Natural killer cell (primary cell): ENCODE results near the gene INPP5A. TPM values are rescaled to one million over a fixed set of nuclear protein-coding genes. Genes with fewer than 3 reads are reported as not detected.

ENCODE experiments used
- ATAC-seq, 3 donors: fragments of 150-1000 bp in 2 of 3; fragments of 200-7000 bp in 1 of 3; cut with Tn5 transposase; 1 replicate in 1 of 3; 2 replicates in 2 of 3; pipeline ENCODE4 v1.10.0; 2021; ENCODE audit warnings: mild to moderate bottlenecking in 2 of 3, moderate library complexity in 2 of 3
- DNase-seq, 2 donors: peaks; one replicate each; pipeline versions ENCODE4 v3.0.0 to v3.0.0-alpha.2; 2013 to 2021; ENCODE audit warnings: mixed read lengths in 1 of 2
- H3K27ac ChIP-seq: one replicate; pipeline ENCODE4 v1.5.1; 2013; ENCODE audit warnings: mild to moderate bottlenecking, low read length
- H3K27me3 ChIP-seq: one replicate; pipeline ENCODE4 v1.6.1; 2013; ENCODE audit warnings: low read length; ENCODE audit not compliant: control insufficient read depth, insufficient read depth
- H3K36me3 ChIP-seq: one replicate; pipeline ENCODE4 v1.6.1; 2013; ENCODE audit warnings: low read length; ENCODE audit not compliant: control insufficient read depth, insufficient read depth
- H3K4me1 ChIP-seq: one replicate; pipeline ENCODE4 v1.6.1; 2013; ENCODE audit warnings: low read length; ENCODE audit not compliant: control insufficient read depth, insufficient read depth
- H3K4me3 ChIP-seq: one replicate; pipeline ENCODE4 v1.5.1; 2013; ENCODE audit warnings: low read length
- H3K9me3 ChIP-seq: one replicate; pipeline ENCODE4 v1.6.1; 2013; ENCODE audit warnings: low read length; ENCODE audit not compliant: control insufficient read depth, insufficient read depth
- H3K27ac Mint-ChIP-seq, 2 donors: one replicate each; pipeline ENCODE4 v1.8.0; 2022; ENCODE audit warnings: mild to moderate bottlenecking in 2 of 2, mixed read lengths in 2 of 2, moderate library complexity in 1 of 2
- H3K27me3 Mint-ChIP-seq, 2 donors: one replicate each; pipeline ENCODE4 v1.8.0; 2022; ENCODE audit warnings: low read depth in 2 of 2, mixed read lengths in 2 of 2
- H3K36me3 Mint-ChIP-seq: one replicate; pipeline ENCODE4 v1.8.0; 2022; ENCODE audit warnings: mixed read lengths
- H3K4me1 Mint-ChIP-seq, 2 donors: one replicate each; pipeline ENCODE4 v1.8.0; 2022; ENCODE audit warnings: mixed read lengths in 2 of 2
- H3K4me3 Mint-ChIP-seq: one replicate; pipeline ENCODE4 v1.8.0; 2022; ENCODE audit warnings: mild to moderate bottlenecking, moderate library complexity, mixed read lengths
- H3K9me3 Mint-ChIP-seq, 2 donors: one replicate each; pipeline ENCODE4 v1.8.0; 2022; ENCODE audit warnings: mixed read lengths in 2 of 2
- WGBS: methylation state at CpG from one replicate; pipeline ENCODE4 v1.1.7; 2013; ENCODE audit warnings: missing lambda C conversion rate; ENCODE audit not compliant: insufficient coverage; 5-methylcytosine and 5-hydroxymethylcytosine counted together
- intact Hi-C: fragments of 100-400 bp; cut with micrococcal nuclease; formaldehyde crosslinking; loops from one replicate; pipeline ENCODE4 v1.14.2; 2022
- total RNA-seq, 4 donors: library from RNA; stranded (reverse); fragments of 120-200 nt in 1 of 4; gene quantifications; one replicate each; pipeline versions ENCODE4 v1.2.3 to v1.2.4, GENCODE V29; 2013 to 2022
- TF ChIP-seq, protein P1 (sequence below): fragments of 200-600 bp; IDR thresholded peaks from one replicate; pipeline ENCODE4 v1.8.0; 2022; ENCODE audit warnings: antibody characterized with exemption

The INPP5A gene
- total RNA-seq, 3 donors from 2014 or later (not counting 1 experiment from before 2014, with no cell fraction given) = 12.6 to 38.6 (median 18.6) TPM

DNA sequence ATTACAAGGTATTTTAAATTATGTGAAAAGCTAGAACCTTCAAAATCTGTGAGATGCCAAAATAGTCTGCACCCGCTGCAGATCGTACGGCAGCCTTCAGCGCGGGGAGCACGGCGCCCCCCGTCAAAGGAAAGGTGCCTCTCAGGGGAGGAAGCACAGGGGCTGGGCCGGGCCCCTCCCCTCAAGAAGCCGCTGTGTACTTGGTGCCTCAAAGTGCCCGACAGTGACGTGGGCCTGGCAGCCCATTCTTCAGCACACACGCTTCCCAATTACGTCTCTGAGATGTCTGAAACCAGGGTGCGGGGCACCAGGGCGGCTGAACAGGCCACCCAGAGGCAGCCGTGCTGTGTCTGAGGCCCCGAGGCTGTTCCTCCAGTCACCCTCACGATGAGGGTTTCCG lies 116.1 kb downstream of the INPP5A start:
- no peaks in the 10 kb centered on the region for H3K36me3 Mint-ChIP-seq
- H3K27ac Mint-ChIP-seq = no peak overlapping the region
- TF ChIP-seq, protein P1, sequence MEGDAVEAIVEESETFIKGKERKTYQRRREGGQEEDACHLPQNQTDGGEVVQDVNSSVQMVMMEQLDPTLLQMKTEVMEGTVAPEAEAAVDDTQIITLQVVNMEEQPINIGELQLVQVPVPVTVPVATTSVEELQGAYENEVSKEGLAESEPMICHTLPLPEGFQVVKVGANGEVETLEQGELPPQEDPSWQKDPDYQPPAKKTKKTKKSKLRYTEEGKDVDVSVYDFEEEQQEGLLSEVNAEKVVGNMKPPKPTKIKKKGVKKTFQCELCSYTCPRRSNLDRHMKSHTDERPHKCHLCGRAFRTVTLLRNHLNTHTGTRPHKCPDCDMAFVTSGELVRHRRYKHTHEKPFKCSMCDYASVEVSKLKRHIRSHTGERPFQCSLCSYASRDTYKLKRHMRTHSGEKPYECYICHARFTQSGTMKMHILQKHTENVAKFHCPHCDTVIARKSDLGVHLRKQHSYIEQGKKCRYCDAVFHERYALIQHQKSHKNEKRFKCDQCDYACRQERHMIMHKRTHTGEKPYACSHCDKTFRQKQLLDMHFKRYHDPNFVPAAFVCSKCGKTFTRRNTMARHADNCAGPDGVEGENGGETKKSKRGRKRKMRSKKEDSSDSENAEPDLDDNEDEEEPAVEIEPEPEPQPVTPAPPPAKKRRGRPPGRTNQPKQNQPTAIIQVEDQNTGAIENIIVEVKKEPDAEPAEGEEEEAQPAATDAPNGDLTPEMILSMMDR = no peak
- H3K4me3 Mint-ChIP-seq = no peak overlapping the region
- Histone ChIP-seq H3K9me3 (no peaks in the 10 kb centered on the region), H3K27ac (no peak overlapping the region), H3K27me3 (no peaks in the 10 kb centered on the region), H3K4me1 (no peaks in the 10 kb centered on the region), H3K4me3 (no peak overlapping the region), H3K36me3 (no peaks in the 10 kb centered on the region)
- no peaks in the 10 kb centered on the region for H3K27me3 Mint-ChIP-seq
- intact Hi-C loops = loop anchor here (5.0 to 10.0 kb wide), 2 partner anchors 139 to 251 kb away; no protein-coding TSS in a partner anchor
- no peak for DNase-seq
- 94% methylated on average over 20 of the region's 20 CpGs for WGBS
- H3K4me1 Mint-ChIP-seq = peaks cover 0 to 10% of the 10 kb centered on the region in 2 donors
- H3K9me3 Mint-ChIP-seq = no peaks in the 10 kb centered on the region
- ATAC-seq = no peak

DNA sequence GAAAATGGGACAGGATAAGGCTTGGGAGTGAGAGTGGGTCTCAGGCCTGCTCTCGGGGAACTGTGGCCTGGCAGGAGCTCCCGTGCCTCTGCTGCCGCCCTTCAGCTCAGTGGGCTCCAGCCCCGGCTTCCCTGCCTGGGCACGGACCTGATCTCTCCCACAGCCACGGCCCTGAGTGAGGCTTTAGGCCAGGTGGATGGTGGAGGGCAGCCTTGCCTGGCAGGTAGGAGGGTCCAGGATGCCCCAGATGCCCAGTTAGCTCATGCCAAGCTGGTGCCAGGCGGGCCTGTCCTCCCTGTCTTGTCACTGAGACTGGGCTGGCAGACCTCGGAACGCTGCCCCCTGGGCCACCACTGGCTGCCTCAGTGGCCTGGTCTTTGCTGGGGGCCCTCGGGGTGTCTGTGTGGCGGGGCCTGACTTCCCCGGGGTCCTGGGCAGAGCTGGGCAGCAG lies 116.6 kb downstream of the INPP5A start:
- Histone ChIP-seq H3K4me1 (no peaks in the 10 kb centered on the region), H3K27me3 (no peaks in the 10 kb centered on the region), H3K36me3 (no peaks in the 10 kb centered on the region), H3K27ac (no peak overlapping the region), H3K9me3 (no peaks in the 10 kb centered on the region), H3K4me3 (no peak overlapping the region)
- TF ChIP-seq, protein P1 = no peak
- WGBS = 92% methylated on average over 12 of the region's 12 CpGs
- DNase-seq = no peak
- ATAC-seq = no peak
- no peaks in the 10 kb centered on the region for H3K36me3 Mint-ChIP-seq
- peaks cover 0 to 10% of the 10 kb centered on the region in 2 donors for H3K4me1 Mint-ChIP-seq
- H3K9me3 Mint-ChIP-seq = no peaks in the 10 kb centered on the region
- intact Hi-C loops = loop anchor here (5.0 to 10.0 kb wide), 2 partner anchors 138 to 251 kb away; no protein-coding TSS in a partner anchor
- H3K27me3 Mint-ChIP-seq = no peaks in the 10 kb centered on the region
- H3K27ac Mint-ChIP-seq = no peak overlapping the region
- H3K4me3 Mint-ChIP-seq = no peak overlapping the region

DNA sequence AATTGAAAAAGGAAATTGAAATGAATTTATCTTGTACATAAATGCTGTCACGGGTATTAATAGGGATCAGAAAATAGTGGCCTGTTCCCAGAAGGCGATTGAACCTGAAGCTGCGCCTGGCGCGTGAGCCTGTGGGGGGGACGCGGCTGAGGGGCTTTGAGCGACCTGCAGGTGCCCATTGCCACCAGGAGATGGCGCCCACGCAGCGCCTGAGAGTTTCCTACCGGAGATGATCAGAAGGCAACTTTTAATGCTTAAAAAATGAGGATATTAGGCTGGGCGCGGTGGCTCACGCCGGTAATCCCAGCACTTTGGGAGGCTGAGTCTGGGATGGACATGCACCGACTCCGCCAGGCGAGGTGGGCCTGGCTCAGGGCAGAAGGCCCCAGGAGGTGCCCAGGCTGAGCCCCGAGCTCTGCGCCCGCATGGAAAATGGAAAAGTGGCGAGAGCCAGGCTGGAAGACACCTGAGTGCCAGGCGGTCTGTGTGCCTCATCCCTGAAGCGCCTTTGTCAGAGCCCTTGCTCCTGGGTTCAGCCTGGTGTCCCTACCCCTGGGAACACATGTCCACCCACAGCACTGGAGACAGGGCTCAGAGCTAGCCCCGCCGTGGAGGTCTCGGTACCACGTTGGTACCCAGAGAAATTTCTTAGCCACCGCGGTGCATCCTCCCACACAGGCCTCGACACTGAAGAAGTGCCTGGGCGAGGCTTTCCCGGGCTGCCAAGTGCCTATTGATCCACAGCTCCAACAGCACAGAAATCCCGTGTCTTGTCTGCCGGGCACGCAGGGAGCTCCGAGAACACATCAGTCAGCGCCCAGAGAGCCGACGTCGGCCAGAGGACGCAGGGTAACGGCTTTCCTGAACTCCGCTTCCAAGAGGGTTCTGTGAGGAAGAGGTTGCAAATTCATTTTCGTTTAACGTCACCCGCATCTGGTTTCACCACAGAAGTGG lies 117.4 kb downstream of the INPP5A start:
- intact Hi-C loops = loop anchor here (5.0 to 10.0 kb wide), 2 partner anchors 137 to 250 kb away; no protein-coding TSS in a partner anchor
- peak; percentile 59 to 73 for DNase-seq
- Mint-ChIP-seq H3K27me3 (no peaks in the 10 kb centered on the region), H3K4me1 (peaks cover 0 to 10% of the 10 kb centered on the region in 2 donors), H3K27ac (no peak overlapping the region), H3K4me3 (no peak overlapping the region), H3K9me3 (no peaks in the 10 kb centered on the region), H3K36me3 (no peaks in the 10 kb centered on the region)
- Histone ChIP-seq H3K4me1 (no peaks in the 10 kb centered on the region), H3K27me3 (no peaks in the 10 kb centered on the region), H3K4me3 (no peak overlapping the region), H3K9me3 (no peaks in the 10 kb centered on the region), H3K36me3 (no peaks in the 10 kb centered on the region), H3K27ac (no peak overlapping the region)
- TF ChIP-seq, protein P1 = peak; percentile 93
- WGBS = 73% methylated on average over 48 of the region's 48 CpGs
- peak; percentile 74 to 90 (median 78) for ATAC-seq
